Stimulated activated CD8-positive, alpha-beta memory T cell treated with anti-CD3 and anti-CD28 coated beads, Interleukin-12 subunit alpha, Interleukin-12 subunit beta, amount 100 ng/mL, for 24 hours (primary cell): ENCODE data around the gene CHI3L1.

Experiments used
- DNase-seq: peaks from one replicate; pipeline ENCODE4 v3.0.0-alpha.2; 2020; ENCODE audit errors: extremely low read depth

The CHI3L1 gene

DNA sequence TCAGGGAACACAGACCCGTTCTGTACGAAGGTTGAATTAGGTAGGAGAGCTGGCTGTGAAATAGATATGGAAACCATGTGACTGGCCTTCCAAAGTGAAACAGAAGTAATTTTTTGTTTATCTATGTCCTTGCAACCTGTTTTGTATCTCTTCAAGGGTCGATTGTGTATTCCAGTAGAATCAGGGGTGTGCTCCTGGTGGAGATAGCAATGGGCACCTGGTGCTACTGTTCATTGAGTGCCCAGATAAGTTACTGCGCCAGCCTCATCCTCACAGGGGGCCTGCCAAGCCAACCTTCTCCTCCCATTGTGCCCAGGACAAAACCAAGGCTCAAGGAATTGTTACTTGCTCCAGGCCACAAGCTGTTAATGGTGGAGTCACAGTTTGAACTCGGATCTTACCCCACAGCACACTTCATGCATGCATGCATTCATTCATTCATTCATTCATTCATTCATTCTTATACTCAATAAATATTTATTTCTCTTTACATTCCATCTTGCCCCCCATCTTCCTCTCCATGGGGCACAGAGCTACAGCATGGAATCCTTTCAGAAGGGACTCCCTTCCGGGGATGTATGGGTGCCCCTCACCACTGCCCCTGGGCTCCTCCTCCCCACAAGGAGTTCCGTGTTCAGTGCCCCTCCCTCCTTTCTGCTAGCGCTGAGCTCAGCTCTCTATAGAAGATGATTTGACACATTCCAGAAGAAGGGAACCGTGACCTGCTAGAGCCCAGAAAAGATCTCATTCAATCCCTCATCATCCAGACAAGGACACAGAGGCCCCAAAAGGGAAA lies 34.9 kb downstream of the CHI3L1 start:
- DNase-seq = no peak

GRCh38 chr1:203150511-203151297 lies 35.8 kb downstream of the CHI3L1 start:
- DNase-seq = no peak

DNA sequence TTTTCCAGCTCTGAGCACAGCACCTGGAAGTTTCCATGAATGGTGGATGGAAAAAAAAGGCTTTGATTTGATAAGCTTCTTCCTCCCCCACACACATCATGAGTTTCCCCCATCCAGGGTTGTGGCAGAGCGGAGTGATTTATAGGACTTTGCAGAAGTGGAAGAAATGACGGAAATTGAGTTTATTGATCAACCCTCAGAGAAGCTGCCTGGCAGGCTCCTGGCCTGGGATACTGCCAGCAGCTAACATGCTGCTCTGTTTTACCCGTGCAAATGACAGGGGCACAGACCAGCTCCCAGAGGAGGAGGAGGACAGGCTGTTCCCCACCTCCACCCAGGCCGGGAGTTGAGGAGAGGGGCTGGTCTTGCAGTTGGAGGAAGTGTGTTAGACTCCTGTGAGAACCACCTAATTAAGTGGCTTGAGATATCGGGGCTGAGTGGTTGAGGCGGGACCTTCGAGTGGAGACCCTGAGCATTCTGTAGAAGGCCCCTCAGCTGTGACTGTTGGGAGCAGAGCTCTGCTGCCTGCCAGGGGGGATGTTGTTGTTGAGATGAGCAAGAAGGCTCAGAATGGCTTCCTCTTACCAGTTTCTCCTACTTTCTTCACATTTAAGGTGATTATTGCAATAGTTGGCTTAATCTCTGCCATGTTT lies 37.2 kb downstream of the CHI3L1 start:
- no peak for DNase-seq

- DNase-seq = no peak
Measured at GRCh38 chr1:203148579-203148978, 37.9 kb downstream of the CHI3L1 start.

DNA sequence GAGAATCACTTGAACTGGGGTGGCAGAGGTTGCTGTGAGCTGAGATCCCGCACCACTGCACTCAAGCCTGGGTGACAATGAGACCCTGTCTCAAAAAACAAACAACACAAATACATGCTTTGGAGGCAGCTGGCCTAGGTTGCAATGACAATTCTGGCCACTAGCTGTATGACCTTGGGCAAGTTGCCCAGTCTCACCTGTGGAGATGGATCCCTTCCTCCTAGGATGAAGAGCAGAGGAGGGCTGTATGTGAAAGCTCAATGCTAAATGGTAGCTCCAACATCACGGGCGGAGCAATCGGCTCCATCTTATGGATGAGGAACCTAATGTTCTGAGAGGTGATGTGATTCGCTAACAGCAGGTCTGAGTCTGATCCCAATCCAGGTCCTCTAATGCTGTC lies 38.4 kb downstream of the CHI3L1 start:
- no peak for DNase-seq

- DNase-seq = no peak
Measured at GRCh38 chr1:203147376-203147775, 39.1 kb downstream of the CHI3L1 start.

GRCh38 chr1:203146537-203146936 lies 40.0 kb downstream of the CHI3L1 start:
- DNase-seq = no peak

- DNase-seq = no peak
Measured at GRCh38 chr1:203146042-203146369, 40.5 kb downstream of the CHI3L1 start.

DNA sequence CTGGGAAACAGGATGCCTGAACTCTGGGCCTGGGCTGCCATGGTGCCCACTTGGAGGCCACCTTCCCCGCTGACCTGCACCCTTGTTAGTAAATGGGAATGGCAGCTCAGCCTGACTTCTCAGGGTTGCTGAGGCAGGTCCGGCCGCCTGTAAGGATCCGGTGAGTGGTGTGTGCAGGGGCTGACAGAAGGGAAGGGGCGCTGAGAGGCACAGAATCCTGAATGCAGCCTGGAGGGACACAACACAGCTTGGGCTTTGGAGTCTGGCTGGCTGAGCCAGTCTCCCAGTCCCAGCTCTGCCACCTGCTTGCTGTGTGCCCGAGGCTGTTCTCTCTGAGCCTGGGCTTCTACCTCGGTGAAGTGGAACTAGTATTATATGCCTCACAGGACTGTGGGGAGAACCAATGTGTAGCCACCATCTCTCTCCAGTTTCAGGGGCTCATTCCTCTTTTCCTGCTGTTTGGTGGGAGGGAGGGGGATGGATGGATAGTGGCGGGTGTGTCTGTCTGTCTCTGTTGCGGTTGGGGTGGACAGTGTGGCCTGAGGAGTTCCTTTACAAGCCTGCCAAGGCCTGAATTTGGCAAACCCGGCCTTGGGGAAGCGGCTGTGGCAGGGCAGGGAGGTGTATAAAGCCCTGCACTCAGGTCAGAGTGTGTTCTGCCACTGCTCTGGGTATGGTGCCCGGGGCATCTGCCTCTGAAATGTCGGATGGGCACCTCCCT lies 41.0 kb downstream of the CHI3L1 start:
- DNase-seq = no peak

DNA sequence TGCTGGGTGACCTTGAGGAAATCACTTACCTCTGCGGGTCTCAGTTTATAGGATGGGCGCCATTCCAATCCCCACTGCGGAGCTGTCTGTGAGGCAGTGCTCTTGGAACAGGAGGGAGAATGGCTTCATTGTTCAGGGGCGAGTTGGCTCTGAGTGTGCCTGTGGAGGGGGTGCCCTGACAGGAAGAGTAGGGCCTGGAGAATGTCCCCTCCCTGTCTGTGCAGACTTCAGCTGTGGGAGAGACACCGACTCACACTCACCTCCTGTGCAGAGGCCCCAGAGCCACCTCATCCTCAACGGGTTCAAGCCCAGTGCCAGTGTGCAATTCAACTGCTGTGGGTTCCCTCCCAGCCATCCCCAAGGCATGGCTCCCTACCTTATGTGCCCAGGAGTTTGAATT lies 41.8 kb downstream of the CHI3L1 start:
- DNase-seq = no peak

- no peak for DNase-seq
Measured at GRCh38 chr1:203143641-203144040, 42.9 kb downstream of the CHI3L1 start.

GRCh38 chr1:203142684-203143408 lies 43.7 kb downstream of the CHI3L1 start:
- DNase-seq = no peak

DNA sequence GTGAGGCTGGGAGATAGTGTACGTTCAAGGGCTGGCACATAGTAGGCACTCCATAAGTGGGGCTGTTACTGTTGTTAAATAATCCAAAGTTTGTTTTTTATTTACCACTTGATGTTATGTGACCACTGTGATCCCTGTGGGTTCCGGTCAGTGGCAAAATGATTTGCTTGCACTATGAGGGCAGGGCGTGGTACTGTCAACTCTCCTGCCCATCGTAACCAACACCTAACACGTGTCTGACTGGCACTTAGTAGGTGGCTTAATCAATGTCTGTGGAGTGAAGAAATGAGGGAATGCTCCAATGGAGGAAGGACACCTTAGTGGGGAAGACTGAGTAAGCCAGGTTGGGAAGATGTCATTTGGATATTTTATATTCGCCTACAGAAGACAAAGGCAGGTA lies 44.4 kb downstream of the CHI3L1 start:
- DNase-seq = no peak

DNA sequence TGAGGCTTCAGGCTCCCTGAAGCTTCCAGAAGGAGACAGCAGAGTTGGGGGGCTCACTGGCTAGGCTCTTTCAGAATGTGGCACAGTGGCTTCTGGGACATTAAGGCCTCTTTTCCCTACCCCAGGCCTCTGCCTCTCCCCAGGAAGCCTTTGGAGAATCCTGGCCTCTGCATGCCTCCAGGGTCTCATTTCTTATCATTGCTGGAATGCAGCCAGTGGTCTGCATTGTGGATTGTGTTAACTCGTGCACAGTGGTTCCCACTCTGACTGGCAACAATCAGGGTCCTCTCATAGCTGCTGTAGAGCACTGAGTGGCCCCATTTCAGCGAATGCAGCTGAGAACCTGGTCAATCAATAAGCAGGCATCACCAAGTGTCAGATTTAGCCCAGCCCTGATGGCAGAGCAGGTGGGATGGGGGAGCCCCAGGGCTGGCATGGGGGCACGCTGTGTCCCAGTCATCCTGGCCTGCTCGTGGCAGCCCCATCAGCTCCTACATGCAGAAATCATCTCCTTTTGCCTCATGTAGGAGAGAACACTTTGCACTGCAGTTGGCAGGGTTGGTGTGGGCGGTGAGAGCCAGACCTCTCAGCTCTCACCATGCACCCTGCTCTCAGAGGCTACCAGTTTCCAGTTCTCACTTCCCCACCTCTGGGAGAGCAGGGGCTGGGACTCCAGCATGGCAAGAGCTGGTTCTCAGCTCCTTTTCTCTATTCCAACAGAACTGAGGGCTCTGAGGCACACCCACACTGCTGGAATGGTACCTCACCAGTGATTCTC lies 45.6 kb downstream of the CHI3L1 start:
- no peak for DNase-seq

DNA sequence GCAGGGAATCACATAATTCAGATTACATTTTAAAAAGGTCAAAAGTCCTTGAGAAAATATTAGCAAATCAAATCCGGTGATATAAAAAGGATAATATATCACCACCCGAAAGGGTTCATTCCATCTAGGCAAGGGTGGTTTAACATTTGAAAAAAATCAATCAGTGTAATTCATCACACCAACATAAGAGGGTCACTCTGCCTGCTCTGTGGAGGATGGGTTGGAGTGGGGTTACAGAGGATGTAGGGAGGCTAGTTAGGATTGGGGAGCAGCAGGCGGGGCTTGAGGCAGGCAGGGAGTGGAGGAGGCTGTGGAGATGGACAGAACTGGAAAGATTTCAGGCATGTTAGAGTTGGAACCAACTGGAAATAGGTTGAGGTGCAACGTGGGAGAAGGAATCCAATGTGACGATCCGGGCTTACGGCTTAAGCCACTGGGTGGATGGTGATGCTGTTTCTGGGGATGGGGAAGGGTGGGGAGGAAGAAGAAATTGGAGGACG lies 46.5 kb downstream of the CHI3L1 start:
- no peak for DNase-seq

DNA sequence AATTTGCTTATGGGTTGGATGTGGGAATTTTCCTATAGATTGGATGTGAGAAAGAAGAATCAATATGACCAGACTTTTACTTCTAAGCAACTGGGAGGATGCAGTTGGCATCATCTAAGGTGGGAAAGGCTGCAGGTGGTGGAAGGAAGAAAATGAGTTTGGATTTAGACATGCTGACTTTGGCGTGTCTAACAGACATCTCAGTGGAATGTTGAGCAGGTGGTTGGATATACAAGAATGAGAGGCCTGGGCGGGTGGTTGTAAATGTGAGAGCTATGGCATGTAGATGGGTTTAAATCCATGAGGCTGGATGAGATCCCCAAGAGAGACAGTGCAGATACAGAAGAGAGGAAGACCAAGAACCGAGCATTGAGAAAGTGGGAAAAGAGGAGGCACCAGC lies 48.4 kb downstream of the CHI3L1 start:
- DNase-seq = no peak

GRCh38 chr1:203137324-203137723 lies 49.2 kb downstream of the CHI3L1 start:
- no peak for DNase-seq

DNA sequence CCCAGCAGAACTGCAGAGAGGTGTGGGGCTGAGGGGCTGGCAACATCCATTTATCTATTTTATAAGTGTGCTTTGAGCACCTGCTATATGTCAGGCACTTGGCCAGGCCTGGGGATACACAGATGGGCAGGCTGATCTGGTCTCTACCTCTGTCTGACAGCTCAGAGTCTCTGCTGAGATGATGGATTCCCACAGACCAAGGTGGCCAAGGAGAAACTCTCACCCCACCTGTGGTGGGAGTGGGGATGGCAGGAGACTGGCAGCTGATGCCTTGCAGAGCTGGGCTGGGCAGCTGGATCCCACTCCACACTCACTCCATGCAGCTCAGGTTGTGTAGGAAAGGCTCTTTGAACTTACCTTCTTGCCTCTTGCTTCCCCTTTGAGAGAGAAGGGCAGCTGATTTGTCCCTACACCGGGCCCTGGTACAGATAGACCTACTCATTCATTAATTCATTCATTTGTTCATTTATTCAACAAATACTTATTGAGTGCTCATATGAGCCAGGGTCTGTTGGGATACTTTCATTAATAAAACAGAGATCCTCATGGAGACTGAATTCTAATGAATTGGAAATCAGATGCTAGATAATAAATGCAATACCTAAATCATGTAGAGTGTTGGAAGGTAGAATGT lies 50.0 kb downstream of the CHI3L1 start:
- no peak for DNase-seq

- no peak for DNase-seq
Measured at GRCh38 chr1:203135636-203136305, 50.7 kb downstream of the CHI3L1 start.
